Endothelial cell of hepatic sinusoid (primary cell): ENCODE results near the gene OR13D1.
"Not testable (repeated sequence)": the region's sequence is repeated elsewhere in the genome, so short reads cannot be mapped to it uniquely, and the experiment has no call there.

Experiments
- in situ Hi-C: cut with HindIII; loops from 2 replicates; pipeline ENCODE4 v1.10.0; 2017; ENCODE audit warnings: low sequenced_read_pairs

Gene OR13D1, protein sequence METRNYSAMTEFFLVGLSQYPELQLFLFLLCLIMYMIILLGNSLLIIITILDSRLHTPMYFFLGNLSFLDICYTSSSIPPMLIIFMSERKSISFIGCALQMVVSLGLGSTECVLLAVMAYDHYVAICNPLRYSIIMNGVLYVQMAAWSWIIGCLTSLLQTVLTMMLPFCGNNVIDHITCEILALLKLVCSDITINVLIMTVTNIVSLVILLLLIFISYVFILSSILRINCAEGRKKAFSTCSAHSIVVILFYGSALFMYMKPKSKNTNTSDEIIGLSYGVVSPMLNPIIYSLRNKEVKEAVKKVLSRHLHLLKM

DNA sequence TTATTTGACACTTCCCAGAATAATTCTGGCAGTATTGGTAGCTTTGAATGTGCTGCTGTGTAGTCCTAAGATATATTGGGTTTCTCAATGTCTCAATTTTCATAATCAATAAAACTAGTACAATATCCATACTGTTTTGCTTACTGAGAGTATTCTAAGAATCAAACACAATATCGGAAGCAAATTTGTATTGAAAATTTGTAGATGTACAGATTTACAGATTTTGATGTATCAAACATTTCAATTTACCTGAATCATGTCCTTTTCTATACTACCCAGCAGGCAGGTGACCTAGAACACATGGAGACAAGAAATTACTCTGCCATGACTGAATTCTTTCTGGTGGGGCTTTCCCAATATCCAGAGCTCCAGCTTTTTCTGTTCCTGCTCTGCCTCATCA is at the start of gene OR13D1:
Gene OR13D1, plus strand, starts transcription at position 301 of the 400 bp plus-strand sequence. Its CDS starts 0 bp downstream, at position 301.
- in situ Hi-C loops: loop anchor here (5.0 kb wide), 1 partner anchor 48 kb away; no protein-coding TSS in a partner anchor

DNA sequence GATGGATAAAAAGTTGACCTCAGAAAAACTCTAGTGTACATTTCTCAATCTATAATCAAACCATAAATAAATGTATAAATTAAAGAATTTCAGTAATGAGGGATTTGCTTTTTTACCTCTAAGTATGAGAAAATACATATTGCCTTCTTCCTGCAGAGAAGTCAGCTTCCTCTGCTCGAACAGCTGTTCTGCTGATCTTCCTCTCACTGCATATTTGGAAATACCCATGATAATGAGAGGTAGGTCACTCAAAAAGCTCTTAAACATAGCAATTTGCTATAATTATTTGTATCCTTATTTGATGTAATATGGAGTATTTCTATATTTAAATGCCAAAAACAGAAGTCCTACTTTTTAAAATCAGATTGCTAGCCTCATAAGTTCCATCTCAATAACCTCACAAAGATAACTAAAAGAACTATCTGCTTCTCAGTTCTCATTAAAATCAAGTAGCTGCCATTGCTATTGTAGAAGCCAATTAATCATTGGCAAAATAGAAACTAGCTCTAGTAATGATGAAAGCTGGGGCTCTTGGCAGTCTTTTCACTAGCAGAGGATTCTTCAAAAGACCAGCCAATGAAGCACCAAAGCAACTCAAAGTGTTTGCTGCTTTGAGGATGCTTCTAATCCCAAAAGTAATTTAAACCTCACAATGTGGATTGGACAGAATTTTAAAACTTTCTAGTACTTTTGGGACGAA is 35.7 kb upstream of the OR13D1 start:
- in situ Hi-C loops: no loop called here

DNA sequence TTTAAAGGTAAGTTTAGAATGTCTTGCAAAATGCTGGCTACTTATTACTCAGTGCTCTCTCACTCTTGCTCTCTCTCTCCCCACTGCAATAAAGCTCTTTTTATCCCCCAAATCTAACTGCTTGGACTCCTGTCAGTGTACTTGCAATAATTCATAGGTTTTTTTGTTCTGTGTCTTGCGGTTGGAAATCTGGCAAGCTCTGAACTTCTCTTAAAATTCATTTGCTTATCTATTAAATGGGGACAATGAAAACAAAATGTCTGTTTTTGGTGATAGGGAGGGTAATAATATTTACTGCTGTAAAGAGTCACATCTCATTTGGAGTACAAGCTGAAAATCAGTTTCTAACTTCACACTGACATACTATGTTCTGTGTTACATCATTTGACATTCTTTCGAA is 18.7 kb upstream of the OR13D1 start:
- in situ Hi-C loops: no loop called here

DNA sequence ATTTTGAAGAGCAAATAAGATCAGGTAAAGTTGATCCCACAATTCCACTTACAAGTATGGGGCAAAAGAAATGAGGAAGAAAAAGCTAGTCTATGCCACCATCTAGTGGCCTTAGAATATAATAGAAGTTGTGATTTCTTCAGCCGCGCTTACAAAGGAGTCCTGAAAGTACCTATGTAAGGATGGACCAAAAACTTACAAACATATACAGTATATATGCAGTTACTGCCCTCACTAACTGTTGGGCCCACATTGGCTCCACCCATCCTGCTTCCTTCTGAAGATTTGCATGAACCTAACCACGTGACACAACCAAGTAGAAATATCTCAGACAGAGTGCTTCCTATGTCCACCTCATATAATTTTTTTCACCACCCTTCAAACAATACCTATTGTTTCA is 11.7 kb upstream of the OR13D1 start:
- in situ Hi-C loops: no loop called here

DNA sequence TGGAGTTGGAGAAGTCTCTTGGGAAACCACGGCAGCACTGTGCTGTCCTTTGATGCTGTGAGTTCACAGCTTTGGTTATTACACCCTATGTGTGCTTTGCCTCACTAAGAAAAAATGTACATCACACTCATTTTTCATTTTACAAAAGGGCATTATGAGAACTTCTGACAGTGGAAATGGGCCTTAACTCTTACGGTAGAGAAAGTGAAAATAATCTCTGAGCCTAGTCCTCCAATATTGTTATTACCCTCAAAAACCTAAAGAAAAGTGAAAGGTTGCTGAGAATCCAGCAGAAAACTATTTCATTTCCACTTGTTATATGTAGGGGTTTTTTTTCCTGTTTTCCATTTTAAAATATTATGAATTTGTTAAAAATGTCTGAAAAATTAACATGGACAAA is 8.2 kb upstream of the OR13D1 start:
- in situ Hi-C loops: no loop called here

DNA sequence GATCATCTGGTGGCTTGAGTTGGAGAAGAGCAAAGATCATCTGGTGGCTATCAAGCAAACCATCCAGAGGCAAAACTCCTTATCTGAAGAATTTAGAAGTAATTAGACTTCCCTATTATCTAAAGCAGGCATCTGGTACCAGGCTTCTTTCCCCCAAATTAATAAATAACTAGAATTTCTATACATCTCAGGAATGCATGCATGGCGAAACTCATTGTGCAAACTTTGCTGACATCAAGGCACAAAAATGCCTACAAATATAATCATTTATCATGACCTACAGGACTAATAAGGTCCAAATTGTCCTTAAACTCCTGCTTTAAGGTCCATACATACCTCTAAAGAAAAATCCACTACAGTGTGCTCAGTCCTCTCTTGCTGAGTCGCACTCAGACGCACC is 6.0 kb downstream of the OR13D1 start:
- in situ Hi-C loops: no loop called here

DNA sequence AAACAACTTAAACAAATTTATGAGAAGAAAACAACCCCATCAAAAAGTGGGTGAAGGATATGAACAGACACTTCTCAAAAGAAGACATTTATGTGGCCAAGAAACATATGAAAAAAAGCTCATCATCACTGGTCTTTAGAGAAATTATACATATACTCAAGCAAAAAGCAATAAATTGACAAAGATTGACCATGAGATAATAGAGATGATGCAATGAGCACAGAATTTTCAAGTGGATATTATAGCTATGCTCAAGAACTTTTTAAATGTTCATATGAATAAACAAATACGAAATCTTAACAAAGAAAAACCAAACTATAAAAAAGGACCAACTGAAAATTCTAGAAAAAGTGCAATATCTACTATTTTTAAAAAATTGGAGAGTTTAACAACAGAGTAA is 14.4 kb downstream of the OR13D1 start:
- in situ Hi-C loops: not testable (repeated sequence)

DNA sequence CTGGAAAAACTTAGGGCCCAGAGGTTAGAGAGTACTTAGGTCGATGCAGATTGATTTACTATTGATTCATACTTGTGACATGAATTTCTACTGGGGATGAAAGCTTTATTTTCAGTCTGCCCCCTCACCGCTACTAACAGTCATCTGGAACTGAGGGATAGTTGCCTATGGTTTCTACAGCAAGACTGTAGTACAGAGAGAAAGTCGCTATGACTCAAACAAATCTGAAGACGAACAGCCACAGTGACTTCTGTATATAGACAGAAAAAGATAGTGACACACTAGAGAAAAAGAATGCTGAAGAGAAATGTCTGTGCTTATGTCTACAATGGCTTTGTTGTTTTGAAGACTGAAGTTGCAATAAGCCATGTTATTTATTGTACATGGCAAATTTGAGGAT is 17.3 kb downstream of the OR13D1 start:
- in situ Hi-C loops: no loop called here

DNA sequence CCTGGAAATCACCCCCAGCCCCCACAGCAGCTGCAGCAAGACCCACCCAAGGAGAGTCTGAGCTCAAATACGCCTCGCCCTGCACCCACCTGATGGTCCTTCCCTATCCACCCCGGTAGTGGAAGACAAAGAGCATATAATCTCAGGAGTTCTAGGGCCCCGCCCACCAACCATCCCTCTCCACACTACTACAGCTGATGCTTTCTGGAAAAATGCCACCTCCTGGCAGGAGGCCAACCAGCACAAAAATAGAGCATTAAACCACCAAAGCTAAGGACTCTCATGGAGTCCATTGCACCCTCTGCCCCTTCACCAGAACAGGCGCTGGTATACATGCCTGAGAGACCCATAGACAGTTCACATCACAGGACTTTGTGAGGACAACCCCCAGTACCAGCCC is 30.7 kb downstream of the OR13D1 start:
- in situ Hi-C loops: no loop called here

DNA sequence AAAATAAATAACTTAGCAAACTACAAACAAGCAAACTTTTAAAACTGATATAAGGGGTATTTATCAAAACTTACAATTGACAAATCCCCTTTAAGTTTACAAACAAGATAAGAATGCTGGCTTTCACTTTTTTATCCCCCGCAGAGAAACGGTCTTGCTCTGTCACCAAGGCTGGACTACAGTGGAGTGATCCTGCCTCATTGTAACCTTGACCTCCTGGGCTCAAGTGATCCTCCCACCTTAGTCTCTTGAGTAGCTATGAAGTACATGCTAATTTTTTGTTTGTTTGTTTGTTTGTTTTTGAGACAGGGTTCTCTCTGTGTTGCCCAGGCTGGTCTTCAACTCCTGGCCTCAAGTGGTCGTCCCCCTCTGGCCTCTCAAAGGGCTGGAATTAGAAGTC is 44.1 kb downstream of the OR13D1 start:
- in situ Hi-C loops: no loop called here

DNA sequence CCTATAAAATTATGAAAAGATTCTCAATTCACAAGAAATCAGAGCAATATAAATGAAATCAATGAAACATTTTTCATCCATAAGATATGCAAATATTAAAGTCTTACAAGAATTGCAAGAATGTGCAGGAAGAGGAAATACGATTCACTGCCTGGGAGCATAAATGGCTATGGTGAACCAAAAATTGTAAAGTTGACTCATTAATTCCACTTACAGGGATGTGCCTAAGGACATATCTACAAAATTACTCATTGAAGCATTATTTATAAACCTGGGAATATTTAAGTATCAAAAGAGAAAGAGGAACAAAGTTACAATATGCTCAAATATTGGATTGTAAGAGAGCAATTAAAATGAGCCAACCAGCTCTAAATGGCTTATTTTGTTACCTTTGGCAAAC is 46.3 kb downstream of the OR13D1 start:
- in situ Hi-C loops: loop anchor here (5.0 kb wide), 1 partner anchor 48 kb away; the partner anchor contains the start of gene OR13D1

DNA sequence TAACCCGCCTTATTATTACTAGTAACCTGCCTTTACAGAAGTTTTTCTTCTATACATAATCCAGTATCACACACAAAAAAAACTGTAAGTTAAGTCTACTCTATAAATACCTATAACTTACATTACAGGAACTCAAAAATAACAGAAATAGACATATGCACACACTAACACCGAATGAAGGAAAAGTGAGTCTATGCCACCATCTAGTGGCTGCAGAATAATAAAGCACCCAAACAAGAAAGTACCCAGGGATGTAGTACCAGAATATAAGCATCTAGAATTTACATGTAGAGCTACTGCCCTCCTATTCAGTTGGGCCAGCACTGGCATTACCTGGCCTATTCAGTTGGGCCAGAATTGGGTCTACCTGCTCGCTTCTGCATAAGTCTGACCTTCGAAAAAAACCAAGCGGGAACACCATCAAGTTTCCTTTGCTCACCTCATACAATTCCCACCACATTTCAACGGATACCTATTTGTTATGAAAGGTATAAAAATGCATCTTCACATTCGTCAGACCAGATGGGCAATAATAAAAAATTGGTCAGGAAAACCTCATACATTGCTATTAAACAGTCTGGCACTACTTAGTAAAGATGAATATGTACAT is 49.2 kb downstream of the OR13D1 start:
- in situ Hi-C loops: loop anchor here (5.0 kb wide), 1 partner anchor 51 kb away; the partner anchor contains the start of gene OR13D1
